ENCODE data around the gene VILL.

VILL gene

GRCh38 chr3:38054499-38055001, 64.0 kb downstream of the VILL start:
- H3K27ac Mint-ChIP-seq, result peak overlapping the region; percentile 3
- peaks cover 9% of the 10 kb centered on the region for H3K36me3 Mint-ChIP-seq (ENCODE audit: low read depth)
- no peak overlapping the region for H3K4me3 Mint-ChIP-seq
- DNase-seq, result no peak
- peaks cover 9% of the 10 kb centered on the region for H3K4me1 Mint-ChIP-seq
- H3K27me3 Mint-ChIP-seq (ENCODE audit: low read depth, poor library complexity), result peaks cover 27% of the 10 kb centered on the region
- TF ChIP-seq, protein P1, sequence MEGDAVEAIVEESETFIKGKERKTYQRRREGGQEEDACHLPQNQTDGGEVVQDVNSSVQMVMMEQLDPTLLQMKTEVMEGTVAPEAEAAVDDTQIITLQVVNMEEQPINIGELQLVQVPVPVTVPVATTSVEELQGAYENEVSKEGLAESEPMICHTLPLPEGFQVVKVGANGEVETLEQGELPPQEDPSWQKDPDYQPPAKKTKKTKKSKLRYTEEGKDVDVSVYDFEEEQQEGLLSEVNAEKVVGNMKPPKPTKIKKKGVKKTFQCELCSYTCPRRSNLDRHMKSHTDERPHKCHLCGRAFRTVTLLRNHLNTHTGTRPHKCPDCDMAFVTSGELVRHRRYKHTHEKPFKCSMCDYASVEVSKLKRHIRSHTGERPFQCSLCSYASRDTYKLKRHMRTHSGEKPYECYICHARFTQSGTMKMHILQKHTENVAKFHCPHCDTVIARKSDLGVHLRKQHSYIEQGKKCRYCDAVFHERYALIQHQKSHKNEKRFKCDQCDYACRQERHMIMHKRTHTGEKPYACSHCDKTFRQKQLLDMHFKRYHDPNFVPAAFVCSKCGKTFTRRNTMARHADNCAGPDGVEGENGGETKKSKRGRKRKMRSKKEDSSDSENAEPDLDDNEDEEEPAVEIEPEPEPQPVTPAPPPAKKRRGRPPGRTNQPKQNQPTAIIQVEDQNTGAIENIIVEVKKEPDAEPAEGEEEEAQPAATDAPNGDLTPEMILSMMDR (IDR thresholded peaks at IDR 0.05), result no peak
- peaks cover 25% of the 10 kb centered on the region for H3K9me3 Mint-ChIP-seq
